ENCODE data around the gene ZFAND4. TPM values are rescaled to one million over a fixed set of nuclear protein-coding genes. Genes with fewer than 3 reads are reported as not detected.

Gene ZFAND4
- total RNA-seq, 1 experiment from 2014 or later = 15.5 TPM

DNA sequence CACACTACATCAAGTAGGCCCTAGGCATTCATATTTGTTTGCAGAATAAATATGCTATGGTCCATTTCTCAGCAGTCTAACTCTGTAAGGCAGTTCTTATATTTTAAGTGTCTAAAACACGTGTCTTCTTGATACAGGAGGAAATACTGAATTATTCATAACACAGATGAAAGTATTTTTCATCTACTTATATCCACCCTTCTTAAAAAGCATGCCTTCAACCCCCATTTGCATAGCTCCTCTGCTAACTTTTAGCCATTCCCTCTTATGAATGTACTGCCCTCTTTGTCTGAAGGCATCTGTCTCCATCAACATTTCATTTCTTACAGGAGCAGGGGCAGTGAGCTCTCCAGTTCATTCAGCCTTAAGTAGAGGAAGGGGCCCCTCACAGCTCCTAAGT lies 57.7 kb downstream of the ZFAND4 start:
- H3K27ac ChIP-seq (ENCODE audit: low read depth, low read length) = no peak overlapping the region
- H3K79me2 ChIP-seq (ENCODE audit: insufficient read depth, low read length) = no peaks in the 10 kb centered on the region
- no peak overlapping the region for H3K9ac ChIP-seq (ENCODE audit: low read length)
- no peak overlapping the region for H2AFZ ChIP-seq (ENCODE audit: low read depth, low read length, poor library complexity, severe bottlenecking)
- H3K27me3 ChIP-seq (ENCODE audit: insufficient read depth, low read length) = no peaks in the 10 kb centered on the region
- no TSS peak for BruUV-seq (replicated peaks)
- no peak overlapping the region for H3K4me2 ChIP-seq (ENCODE audit: low read length)
- H3K36me3 ChIP-seq (ENCODE audit: control insufficient read depth in 1 of 2, insufficient read depth in 2 of 2, low read length in 2 of 2) = no peaks in the 10 kb centered on the region
- intact Hi-C loops (cut with micrococcal nuclease) = no loop called here
- ChIA-PET CTCF (no interaction called here), POLR2A (no interaction called here), RAD21 (ENCODE audit: low non-redundant PET in 1 of 2, low total read pairs in 2 of 2, uncharacterized antibody in 2 of 2, unreplicated experiment in 2 of 2) (no interaction called here)
- no peaks in the 10 kb centered on the region for H3K9me2 ChIP-seq (ENCODE audit: insufficient read depth)
- no peaks in the 10 kb centered on the region for H3K9me3 ChIP-seq (ENCODE audit: control insufficient read depth in 1 of 2, insufficient read depth in 1 of 2, low read depth in 1 of 2, low read length in 2 of 2)
- no peak overlapping the region for H3K4me3 ChIP-seq (replicated peaks in 1 of 2; ENCODE audit: low read depth in 1 of 2, low read length in 2 of 2)
- ATAC-seq (no peak), DNase-seq (ENCODE audit: low read depth, low spot score) (no peak)
- H4K20me1 ChIP-seq (ENCODE audit: insufficient read depth) = no peaks in the 10 kb centered on the region
- H3K4me1 ChIP-seq (ENCODE audit: control insufficient read depth in 1 of 2, insufficient read depth in 2 of 2, low read length in 2 of 2) = no peaks in the 10 kb centered on the region
- TF ChIP-seq SP1 (IDR thresholded peaks at IDR 0.05; ENCODE audit: low read depth) (no peak), CEBPB (IDR thresholded peaks at IDR 0.05; ENCODE audit: low read depth) (no peak), TCF7L2 (IDR thresholded peaks at IDR 0.05; ENCODE audit: borderline replicate concordance, extremely low read depth, insufficient read depth, insufficient read length) (no peak), YY1 (IDR thresholded peaks at IDR 0.05; ENCODE audit: extremely low read depth, insufficient replicate concordance, low read depth, low read length) (no peak)
- TF ChIP-seq, protein P1, sequence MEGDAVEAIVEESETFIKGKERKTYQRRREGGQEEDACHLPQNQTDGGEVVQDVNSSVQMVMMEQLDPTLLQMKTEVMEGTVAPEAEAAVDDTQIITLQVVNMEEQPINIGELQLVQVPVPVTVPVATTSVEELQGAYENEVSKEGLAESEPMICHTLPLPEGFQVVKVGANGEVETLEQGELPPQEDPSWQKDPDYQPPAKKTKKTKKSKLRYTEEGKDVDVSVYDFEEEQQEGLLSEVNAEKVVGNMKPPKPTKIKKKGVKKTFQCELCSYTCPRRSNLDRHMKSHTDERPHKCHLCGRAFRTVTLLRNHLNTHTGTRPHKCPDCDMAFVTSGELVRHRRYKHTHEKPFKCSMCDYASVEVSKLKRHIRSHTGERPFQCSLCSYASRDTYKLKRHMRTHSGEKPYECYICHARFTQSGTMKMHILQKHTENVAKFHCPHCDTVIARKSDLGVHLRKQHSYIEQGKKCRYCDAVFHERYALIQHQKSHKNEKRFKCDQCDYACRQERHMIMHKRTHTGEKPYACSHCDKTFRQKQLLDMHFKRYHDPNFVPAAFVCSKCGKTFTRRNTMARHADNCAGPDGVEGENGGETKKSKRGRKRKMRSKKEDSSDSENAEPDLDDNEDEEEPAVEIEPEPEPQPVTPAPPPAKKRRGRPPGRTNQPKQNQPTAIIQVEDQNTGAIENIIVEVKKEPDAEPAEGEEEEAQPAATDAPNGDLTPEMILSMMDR (IDR thresholded peaks at IDR 0.05 in 2 of 3, conservative IDR thresholded peaks at IDR 0.05 in 1 of 3; ENCODE audit: borderline replicate concordance in 1 of 3, insufficient read depth in 1 of 3, low read depth in 2 of 3, low read length in 2 of 3) = no peak
- TF ChIP-seq, protein P2, sequence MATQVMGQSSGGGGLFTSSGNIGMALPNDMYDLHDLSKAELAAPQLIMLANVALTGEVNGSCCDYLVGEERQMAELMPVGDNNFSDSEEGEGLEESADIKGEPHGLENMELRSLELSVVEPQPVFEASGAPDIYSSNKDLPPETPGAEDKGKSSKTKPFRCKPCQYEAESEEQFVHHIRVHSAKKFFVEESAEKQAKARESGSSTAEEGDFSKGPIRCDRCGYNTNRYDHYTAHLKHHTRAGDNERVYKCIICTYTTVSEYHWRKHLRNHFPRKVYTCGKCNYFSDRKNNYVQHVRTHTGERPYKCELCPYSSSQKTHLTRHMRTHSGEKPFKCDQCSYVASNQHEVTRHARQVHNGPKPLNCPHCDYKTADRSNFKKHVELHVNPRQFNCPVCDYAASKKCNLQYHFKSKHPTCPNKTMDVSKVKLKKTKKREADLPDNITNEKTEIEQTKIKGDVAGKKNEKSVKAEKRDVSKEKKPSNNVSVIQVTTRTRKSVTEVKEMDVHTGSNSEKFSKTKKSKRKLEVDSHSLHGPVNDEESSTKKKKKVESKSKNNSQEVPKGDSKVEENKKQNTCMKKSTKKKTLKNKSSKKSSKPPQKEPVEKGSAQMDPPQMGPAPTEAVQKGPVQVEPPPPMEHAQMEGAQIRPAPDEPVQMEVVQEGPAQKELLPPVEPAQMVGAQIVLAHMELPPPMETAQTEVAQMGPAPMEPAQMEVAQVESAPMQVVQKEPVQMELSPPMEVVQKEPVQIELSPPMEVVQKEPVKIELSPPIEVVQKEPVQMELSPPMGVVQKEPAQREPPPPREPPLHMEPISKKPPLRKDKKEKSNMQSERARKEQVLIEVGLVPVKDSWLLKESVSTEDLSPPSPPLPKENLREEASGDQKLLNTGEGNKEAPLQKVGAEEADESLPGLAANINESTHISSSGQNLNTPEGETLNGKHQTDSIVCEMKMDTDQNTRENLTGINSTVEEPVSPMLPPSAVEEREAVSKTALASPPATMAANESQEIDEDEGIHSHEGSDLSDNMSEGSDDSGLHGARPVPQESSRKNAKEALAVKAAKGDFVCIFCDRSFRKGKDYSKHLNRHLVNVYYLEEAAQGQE (IDR thresholded peaks at IDR 0.05; ENCODE audit: low read depth) = no peak
- TF ChIP-seq, protein P3, sequence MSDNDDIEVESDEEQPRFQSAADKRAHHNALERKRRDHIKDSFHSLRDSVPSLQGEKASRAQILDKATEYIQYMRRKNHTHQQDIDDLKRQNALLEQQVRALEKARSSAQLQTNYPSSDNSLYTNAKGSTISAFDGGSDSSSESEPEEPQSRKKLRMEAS (IDR thresholded peaks at IDR 0.05) = no peak
